MM.1S (cell line): ENCODE measurements around the gene COL20A1.

ENCODE experiments used
- DNase-seq: peaks from one replicate; pipeline ENCODE4 v3.0.0-alpha.2; 2015
- H2AFZ ChIP-seq: fragments of 300-600 bp; sonication (generic); 2 replicates; pipeline ENCODE4 v1.6.0; 2016; ENCODE audit warnings: antibody characterized with exemption, low read length
- H3F3A ChIP-seq: fragments of 300-600 bp; sonication (generic); 2 replicates; pipeline ENCODE4 v1.6.1; 2016; ENCODE audit warnings: mild to moderate bottlenecking, antibody characterized with exemption, low read length, moderate library complexity, mixed read lengths; ENCODE audit not compliant: insufficient read depth
- H3K27ac ChIP-seq: fragments of 300-600 bp; sonication (generic); 2 replicates; pipeline ENCODE4 v1.5.1; 2016; ENCODE audit warnings: mild to moderate bottlenecking, low read length
- H3K27me3 ChIP-seq: fragments of 300-600 bp; sonication (generic); replicated peaks from 2 replicates; pipeline ENCODE4 v1.6.0; 2016; ENCODE audit warnings: low read length; ENCODE audit not compliant: insufficient read depth
- H3K36me3 ChIP-seq: fragments of 300-600 bp; sonication (generic); replicated peaks from 2 replicates; pipeline ENCODE4 v1.6.1; 2016; ENCODE audit warnings: mild to moderate bottlenecking, low read length, mixed read lengths; ENCODE audit not compliant: insufficient read depth
- H3K4me1 ChIP-seq: fragments of 300-600 bp; sonication (generic); 2 replicates; pipeline ENCODE4 v1.6.1; 2016; ENCODE audit warnings: low read length, mixed read lengths
- H3K4me2 ChIP-seq: fragments of 300-600 bp; sonication (generic); 2 replicates; pipeline ENCODE4 v1.6.0; 2016; ENCODE audit warnings: low read depth, low read length
- H3K4me3 ChIP-seq: fragments of 300-600 bp; sonication (generic); 2 replicates; pipeline ENCODE4 v1.5.1; 2016; ENCODE audit warnings: low read length, mixed read lengths
- H3K79me2 ChIP-seq: fragments of 300-600 bp; sonication (generic); 2 replicates; pipeline ENCODE4 v1.6.1; 2016; ENCODE audit warnings: mixed run types, low read length, mixed read lengths
- H3K9ac ChIP-seq: fragments of 300-600 bp; sonication (generic); 2 replicates; pipeline ENCODE4 v1.6.1; 2016; ENCODE audit warnings: low read length, mixed read lengths
- H3K9me2 ChIP-seq: fragments of 300-600 bp; sonication (generic); replicated peaks from 2 replicates; pipeline ENCODE4 v1.6.1; 2016; ENCODE audit warnings: mild to moderate bottlenecking, low read length, mixed read lengths; ENCODE audit not compliant: insufficient read depth
- H3K9me3 ChIP-seq: fragments of 300-600 bp; sonication (generic); replicated peaks from 2 replicates; pipeline ENCODE4 v1.6.1; 2016; ENCODE audit warnings: mild to moderate bottlenecking, low read length, mixed read lengths; ENCODE audit not compliant: insufficient read depth
- H4K20me1 ChIP-seq: fragments of 300-600 bp; sonication (generic); 2 replicates; pipeline ENCODE4 v1.6.1; 2016; ENCODE audit warnings: mild to moderate bottlenecking, low read length, moderate library complexity, mixed read lengths; ENCODE audit not compliant: insufficient read depth
- EZH2 ChIP-seq: fragments of 300-600 bp; sonication (generic); optimal IDR thresholded peaks from 2 replicates; pipeline ENCODE3; 2017; ENCODE audit warnings: low read depth, mild to moderate bottlenecking, antibody characterized with exemption, low read length, mixed read lengths
- EZH2phosphoT487 ChIP-seq: fragments of 300-600 bp; sonication (generic); IDR thresholded peaks from 2 replicates; pipeline ENCODE4 v1.6.1; 2018; ENCODE audit warnings: antibody characterized with exemption, low read length
- TF ChIP-seq, protein P1 (sequence below): fragments of 300-600 bp; sonication (generic); IDR thresholded peaks from 2 replicates; pipeline ENCODE4 v1.5.1; 2016; ENCODE audit warnings: antibody characterized with exemption, low read length, mixed read lengths

The COL20A1 gene

DNA sequence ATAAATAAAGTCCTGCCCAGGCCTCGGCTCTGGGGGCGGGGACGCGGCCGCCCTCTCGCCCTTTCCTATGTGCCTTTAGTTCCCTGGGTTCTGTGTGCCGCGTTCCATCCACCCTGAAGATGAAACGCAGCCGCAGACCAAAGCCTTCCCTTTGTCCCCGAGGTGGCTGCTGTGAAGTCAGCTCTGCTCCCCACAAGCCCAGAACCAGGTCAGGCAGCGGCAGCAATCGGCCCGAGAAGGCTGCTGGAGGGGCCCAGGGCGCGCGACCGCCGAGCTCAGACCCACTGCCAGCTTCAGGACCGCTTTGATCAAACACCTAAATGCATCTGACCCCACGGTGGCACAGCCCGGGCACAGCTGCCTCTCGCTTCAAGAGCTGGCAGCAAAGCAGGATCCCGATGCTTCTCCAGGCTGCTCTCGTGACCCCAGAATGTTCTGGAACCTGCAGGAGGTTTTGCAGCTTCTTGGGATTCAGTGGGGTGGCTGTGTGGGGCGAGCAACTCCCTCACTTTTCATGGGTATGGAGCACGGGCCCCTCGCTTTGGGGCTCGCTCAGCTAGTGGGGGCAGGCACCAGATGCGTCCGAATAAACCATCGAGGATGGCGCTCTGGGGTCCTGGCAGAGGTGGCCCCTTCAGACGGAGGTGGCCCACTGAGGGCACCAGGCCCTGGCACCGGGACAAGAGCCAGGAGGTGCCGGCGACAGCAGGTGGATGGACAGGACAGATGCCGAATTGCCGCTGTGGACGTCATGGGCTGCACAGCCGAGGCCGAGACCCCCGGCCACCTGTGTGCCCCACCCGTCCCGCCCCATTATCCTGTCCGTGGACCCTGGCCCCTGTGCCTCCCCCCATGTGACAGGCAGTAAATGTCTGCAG is 55.2 kb downstream of the COL20A1 start:
- Histone ChIP-seq H3F3A (no peaks in the 10 kb centered on the region), H3K4me1 (no peaks in the 10 kb centered on the region), H3K27me3 (peaks cover 61% of the 10 kb centered on the region), H2AFZ (no peak overlapping the region), H3K9me3 (no peaks in the 10 kb centered on the region), H3K4me2 (no peak overlapping the region), H3K4me3 (no peak overlapping the region), H3K9me2 (no peaks in the 10 kb centered on the region), H3K27ac (no peak overlapping the region), H3K36me3 (no peaks in the 10 kb centered on the region), H3K79me2 (no peaks in the 10 kb centered on the region), H3K9ac (no peak overlapping the region), H4K20me1 (no peaks in the 10 kb centered on the region)
- TF ChIP-seq EZH2phosphoT487 = no peak
- TF ChIP-seq, protein P1, sequence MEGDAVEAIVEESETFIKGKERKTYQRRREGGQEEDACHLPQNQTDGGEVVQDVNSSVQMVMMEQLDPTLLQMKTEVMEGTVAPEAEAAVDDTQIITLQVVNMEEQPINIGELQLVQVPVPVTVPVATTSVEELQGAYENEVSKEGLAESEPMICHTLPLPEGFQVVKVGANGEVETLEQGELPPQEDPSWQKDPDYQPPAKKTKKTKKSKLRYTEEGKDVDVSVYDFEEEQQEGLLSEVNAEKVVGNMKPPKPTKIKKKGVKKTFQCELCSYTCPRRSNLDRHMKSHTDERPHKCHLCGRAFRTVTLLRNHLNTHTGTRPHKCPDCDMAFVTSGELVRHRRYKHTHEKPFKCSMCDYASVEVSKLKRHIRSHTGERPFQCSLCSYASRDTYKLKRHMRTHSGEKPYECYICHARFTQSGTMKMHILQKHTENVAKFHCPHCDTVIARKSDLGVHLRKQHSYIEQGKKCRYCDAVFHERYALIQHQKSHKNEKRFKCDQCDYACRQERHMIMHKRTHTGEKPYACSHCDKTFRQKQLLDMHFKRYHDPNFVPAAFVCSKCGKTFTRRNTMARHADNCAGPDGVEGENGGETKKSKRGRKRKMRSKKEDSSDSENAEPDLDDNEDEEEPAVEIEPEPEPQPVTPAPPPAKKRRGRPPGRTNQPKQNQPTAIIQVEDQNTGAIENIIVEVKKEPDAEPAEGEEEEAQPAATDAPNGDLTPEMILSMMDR = no peak
- no peak for TF ChIP-seq EZH2
- DNase-seq = no peak

DNA sequence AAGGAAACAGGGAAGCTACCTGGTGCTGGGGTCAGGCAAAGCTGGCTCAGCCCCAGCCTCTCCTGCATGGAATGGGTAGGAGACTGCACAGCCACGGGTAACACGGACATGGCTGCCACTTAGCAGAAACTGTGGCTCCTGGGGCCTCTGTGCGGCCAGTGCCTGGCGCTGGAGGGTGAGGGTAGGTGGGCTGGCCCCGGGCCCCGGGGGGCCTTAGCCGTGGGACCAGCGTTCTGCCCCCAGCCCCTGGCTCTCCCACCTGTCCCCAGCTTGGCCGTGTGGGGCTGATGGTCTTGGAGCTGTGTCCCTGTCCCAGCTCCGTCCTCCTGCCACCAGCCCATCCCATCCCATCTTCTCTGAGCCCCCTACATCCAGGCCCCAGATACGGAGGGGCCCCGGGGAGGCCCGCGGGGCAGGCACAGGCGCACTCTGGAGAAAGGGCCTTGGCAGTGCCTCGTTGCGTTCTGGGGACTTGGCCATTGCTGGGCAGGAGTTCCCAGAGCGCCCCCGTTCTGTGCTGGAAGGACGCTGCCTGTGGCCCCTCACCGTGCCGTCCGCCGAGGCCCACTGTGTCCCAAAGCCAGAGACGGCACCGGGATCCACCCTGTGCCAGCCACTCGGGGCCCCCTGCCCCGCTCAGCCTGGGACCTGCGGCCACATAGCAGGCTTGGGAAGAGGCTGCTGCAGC is 56.0 kb downstream of the COL20A1 start:
- H3K36me3 ChIP-seq = no peaks in the 10 kb centered on the region
- H4K20me1 ChIP-seq = no peaks in the 10 kb centered on the region
- H3K79me2 ChIP-seq = no peaks in the 10 kb centered on the region
- no peak overlapping the region for H3K9ac ChIP-seq
- H3K27ac ChIP-seq = no peak overlapping the region
- peaks cover 53% of the 10 kb centered on the region for H3K27me3 ChIP-seq
- DNase-seq = no peak
- H3K4me1 ChIP-seq = no peaks in the 10 kb centered on the region
- no peaks in the 10 kb centered on the region for H3K9me2 ChIP-seq
- H3K9me3 ChIP-seq = no peaks in the 10 kb centered on the region
- no peak overlapping the region for H3K4me3 ChIP-seq
- no peak overlapping the region for H3K4me2 ChIP-seq
- H3F3A ChIP-seq = no peaks in the 10 kb centered on the region
- TF ChIP-seq EZH2phosphoT487 (no peak), EZH2 (no peak)
- TF ChIP-seq, protein P1 = no peak
- H2AFZ ChIP-seq = no peak overlapping the region

DNA sequence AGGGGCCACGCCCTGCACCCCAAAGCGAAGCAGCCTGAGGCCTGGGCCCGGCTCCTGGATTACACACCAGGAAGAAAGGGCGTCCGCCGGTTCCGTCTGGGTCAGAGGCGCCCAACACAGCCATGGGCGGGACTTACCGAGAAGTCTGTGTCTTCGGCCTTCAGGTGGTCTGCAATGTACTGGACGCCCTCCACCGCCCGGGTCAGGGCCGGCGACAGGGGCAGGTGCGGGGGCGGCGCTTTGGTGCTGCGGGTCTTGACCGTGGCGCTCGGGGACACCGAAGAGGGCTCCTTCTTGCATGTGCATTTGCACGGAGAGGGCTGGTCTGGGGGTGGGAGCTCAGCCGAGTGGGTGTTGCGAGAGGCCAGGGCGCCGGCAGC is 56.5 kb downstream of the COL20A1 start:
- H3K27ac ChIP-seq = no peak overlapping the region
- peaks cover 48% of the 10 kb centered on the region for H3K27me3 ChIP-seq
- H2AFZ ChIP-seq = no peak overlapping the region
- no peaks in the 10 kb centered on the region for H3K4me1 ChIP-seq
- H3K79me2 ChIP-seq = no peaks in the 10 kb centered on the region
- H3K4me3 ChIP-seq = no peak overlapping the region
- TF ChIP-seq, protein P1 = no peak
- TF ChIP-seq EZH2 (no peak), EZH2phosphoT487 (no peak)
- H3K9me3 ChIP-seq = no peaks in the 10 kb centered on the region
- H3K4me2 ChIP-seq = no peak overlapping the region
- no peaks in the 10 kb centered on the region for H4K20me1 ChIP-seq
- no peaks in the 10 kb centered on the region for H3F3A ChIP-seq
- no peaks in the 10 kb centered on the region for H3K9me2 ChIP-seq
- no peak overlapping the region for H3K9ac ChIP-seq
- H3K36me3 ChIP-seq = no peaks in the 10 kb centered on the region
- DNase-seq = no peak
